B cell (primary cell): Measurements from ENCODE around the gene WDR75. TPM values are rescaled to one million over a fixed set of nuclear protein-coding genes. Genes with fewer than 3 reads are reported as not detected.

Source experiments
- ATAC-seq: fragments of 200-7000 bp; cut with Tn5 transposase; one replicate; pipeline ENCODE4 v1.10.0; 2021; ENCODE audit warnings: low read depth, mild to moderate bottlenecking, moderate number of reproducible peaks, moderate library complexity
- CTCF ChIA-PET: fragments of 350-600 bp; sonication (Branson Sonifier 250); formaldehyde crosslinking; loops from one replicate; lab custom pipeline; 2021; ENCODE audit warnings: antibody characterized with exemption, inconsistent platforms; lab: Charles Lee
- POLR2A ChIA-PET: fragments of 350-600 bp; sonication (Branson Sonifier 250); formaldehyde crosslinking; loops from one replicate; lab custom pipeline; 2021; ENCODE audit warnings: antibody characterized with exemption; lab: Charles Lee
- DNase-seq: peaks from one replicate; pipeline ENCODE4 v3.0.0; 2013
- H2AFZ ChIP-seq: 2 replicates; pipeline ENCODE4 v1.6.1; 2012; ENCODE audit warnings: mild to moderate bottlenecking, low read depth, low read length; ENCODE audit not compliant: insufficient read depth, poor library complexity, severe bottlenecking
- H3K27ac ChIP-seq, 2 donors: 1 replicate in 1 of 2; 2 replicates in 1 of 2; pipeline ENCODE4 v1.5.1; 2012 to 2013; ENCODE audit warnings: low read length in 2 of 2, mild to moderate bottlenecking in 2 of 2, moderate library complexity in 1 of 2
- H3K27me3 ChIP-seq, 4 experiments: fragments of 200-600 bp in 1 of 4; sonication (generic) in 1 of 4; replicated peaks in 1 of 4; 1 replicate in 2 of 4; 2 replicates in 2 of 4; pipeline versions ENCODE4 v1.6.1 to v1.7.0; 2013 to 2016; ENCODE audit warnings: low read length in 3 of 4, mild to moderate bottlenecking in 2 of 4, mixed read lengths in 1 of 4, moderate library complexity in 1 of 4; ENCODE audit not compliant: insufficient read depth in 4 of 4, control insufficient read depth in 3 of 4; ENCODE audit errors: control extremely low read depth in 1 of 4
- H3K36me3 ChIP-seq, 2 experiments: replicated peaks in 1 of 2; 1 replicate in 1 of 2; 2 replicates in 1 of 2; pipeline versions ENCODE4 v1.6.1 to v1.7.1; 2013; ENCODE audit warnings: low read length in 1 of 2; ENCODE audit not compliant: insufficient read depth in 2 of 2, control insufficient read depth in 1 of 2; ENCODE audit errors: control extremely low read depth in 1 of 2, extremely low read depth in 1 of 2
- H3K4me1 ChIP-seq, 2 donors: fragments of 200-600 bp in 1 of 2; sonication (generic) in 1 of 2; 1 replicate in 1 of 2; 2 replicates in 1 of 2; pipeline versions ENCODE4 v1.5.1 to v1.6.1; 2013 to 2017; ENCODE audit warnings: low read length in 2 of 2; ENCODE audit not compliant: control insufficient read depth in 2 of 2, insufficient read depth in 2 of 2
- H3K4me2 ChIP-seq: replicated peaks from 2 replicates; pipeline ENCODE3; 2012; ENCODE audit warnings: mild to moderate bottlenecking, low read depth, low read length; ENCODE audit not compliant: poor library complexity, severe bottlenecking
- H3K4me3 ChIP-seq, 5 experiments: fragments of 200-600 bp in 1 of 5; sonication (generic) in 1 of 5; 1 replicate in 3 of 5; 2 replicates in 2 of 5; pipeline versions ENCODE4 v1.5.1 to v1.7.0; 2011 to 2016; ENCODE audit warnings: low read length in 4 of 5, mild to moderate bottlenecking in 4 of 5, low read depth in 2 of 5, control low read depth in 1 of 5, moderate library complexity in 1 of 5; ENCODE audit not compliant: insufficient read depth in 1 of 5; ENCODE audit errors: control extremely low read depth in 1 of 5, extremely low read depth in 1 of 5
- H3K79me2 ChIP-seq: fragments of 200-600 bp; sonication (generic); one replicate; pipeline ENCODE4 v1.6.0; 2016; ENCODE audit warnings: low read length; ENCODE audit not compliant: control insufficient read depth, insufficient read depth
- H3K9ac ChIP-seq: fragments of 200-600 bp; sonication (generic); 2 replicates; pipeline ENCODE4 v1.6.1; 2017; ENCODE audit warnings: mild to moderate bottlenecking, low read length, moderate library complexity
- H3K9me3 ChIP-seq, 3 donors: one replicate each; pipeline versions ENCODE4 v1.6.1 to v1.7.1; 2013; ENCODE audit warnings: low read length in 2 of 3; ENCODE audit not compliant: control insufficient read depth in 2 of 3, insufficient read depth in 1 of 3; ENCODE audit errors: control extremely low read depth in 1 of 3
- H4K20me1 ChIP-seq: 2 replicates; pipeline ENCODE4 v1.6.0; 2012; ENCODE audit warnings: mild to moderate bottlenecking, low read length; ENCODE audit not compliant: insufficient read depth, control insufficient read depth, poor library complexity, severe bottlenecking
- H3K27ac Mint-ChIP-seq: one replicate; pipeline ENCODE4 v1.8.0; 2021; ENCODE audit warnings: mixed read lengths
- H3K27me3 Mint-ChIP-seq: one replicate; pipeline ENCODE4 v1.8.0; 2021; ENCODE audit warnings: mixed read lengths
- H3K4me1 Mint-ChIP-seq: one replicate; pipeline ENCODE4 v1.8.0; 2021; ENCODE audit warnings: mixed read lengths
- H3K4me3 Mint-ChIP-seq: one replicate; pipeline ENCODE4 v1.8.0; 2021; ENCODE audit warnings: mixed read lengths
- H3K9me3 Mint-ChIP-seq: one replicate; pipeline ENCODE4 v1.8.0; 2022; ENCODE audit warnings: mixed read lengths; ENCODE audit not compliant: insufficient read depth
- CTCF ChIP-seq: fragments of 200-600 bp; IDR thresholded peaks from one replicate; pipeline ENCODE4 v1.8.0; 2022; ENCODE audit warnings: antibody characterized with exemption, mild to moderate bottlenecking
- EZH2 ChIP-seq: IDR thresholded peaks from 2 replicates; pipeline ENCODE4 v1.6.1; 2012; ENCODE audit warnings: borderline replicate concordance, low read depth, mild to moderate bottlenecking, moderate library complexity, low read length; ENCODE audit not compliant: insufficient read depth, poor library complexity, severe bottlenecking
- WGBS: methylation state at CpG from one replicate; pipeline ENCODE4 v1.1.5; 2013; ENCODE audit warnings: missing lambda C conversion rate; ENCODE audit not compliant: insufficient coverage; 5-methylcytosine and 5-hydroxymethylcytosine counted together
- intact Hi-C: fragments of 100-400 bp; cut with micrococcal nuclease; formaldehyde crosslinking; loops from one replicate; pipeline ENCODE4 v1.10.0; 2022
- polyA plus RNA-seq: library from polyadenylated mRNA; depleted of rRNA; stranded (reverse); fragments of >200 nt; gene quantifications from 2 replicates; pipeline ENCODE4 v1.2.3, GENCODE V29; 2012
- total RNA-seq, 2 donors: library from RNA; stranded (reverse); fragments of 120-200 nt in 1 of 2; gene quantifications; 1 replicate in 1 of 2; 2 replicates in 1 of 2; pipeline versions ENCODE4 v1.2.3 to v1.2.4, GENCODE V29; 2013 to 2022

WDR75 gene
- total and polyA plus RNA-seq, 2 donors (not counting 1 experiment from before 2014, with no cell fraction given): 17.6 to 51.2 TPM

DNA sequence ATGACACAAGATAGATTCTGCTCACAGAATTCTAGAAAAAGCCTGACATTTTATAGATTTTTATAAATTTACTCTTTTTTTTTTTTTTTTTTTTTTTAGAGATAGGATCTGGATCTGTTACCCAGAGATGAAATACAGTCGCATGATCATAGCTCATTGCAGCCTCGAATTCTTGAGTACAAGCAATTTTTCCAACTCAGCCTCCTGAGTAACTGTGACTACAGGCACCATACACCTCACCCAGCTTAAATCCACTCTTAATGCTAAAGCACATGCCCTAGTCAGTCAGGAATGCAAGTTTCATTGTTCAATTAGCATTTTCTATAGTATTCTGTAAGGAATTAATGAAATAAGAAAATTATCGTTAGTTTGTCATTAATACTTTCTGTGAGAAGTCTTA, 32.1 kb upstream of the WDR75 start:
- CTCF ChIA-PET: no interaction called here
- 92% methylated on average over 2 of the region's 3 CpGs for WGBS

GRCh38 chr2:189409647-189410046, 31.6 kb upstream of the WDR75 start:
- Histone ChIP-seq H3K4me1 (no peaks in the 10 kb centered on the region), H3K4me2 (no peak overlapping the region), H3K9ac (no peak overlapping the region), H3K79me2 (no peaks in the 10 kb centered on the region), H3K27me3 (peaks cover 0 to 4% (median 0%) of the 10 kb centered on the region in 4 experiments), H3K36me3 (no peaks in the 10 kb centered on the region), H2AFZ (no peak overlapping the region), H3K9me3 (no peaks in the 10 kb centered on the region), H3K27ac (no peak overlapping the region), H3K4me3 (no peak overlapping the region), H4K20me1 (no peaks in the 10 kb centered on the region)
- no peak for TF ChIP-seq EZH2
- no peak for TF ChIP-seq CTCF
- intact Hi-C loops: loop anchor here (5.0 kb wide), 2 partner anchors 1827 to 1907 kb away; no protein-coding TSS in a partner anchor
- DNase-seq: no peak
- no peak overlapping the region for H3K4me3 Mint-ChIP-seq
- POLR2A ChIA-PET: no interaction called here
- no peaks in the 10 kb centered on the region for H3K27me3 Mint-ChIP-seq
- no peak for ATAC-seq
- H3K4me1 Mint-ChIP-seq: no peaks in the 10 kb centered on the region
- no peaks in the 10 kb centered on the region for H3K9me3 Mint-ChIP-seq
- WGBS: no CpG with 5 or more reads among the region's 1 CpG
- CTCF ChIA-PET: no interaction called here
- no peak overlapping the region for H3K27ac Mint-ChIP-seq

More for the DNA sequence above, 32.1 kb upstream of the WDR75 start:
- Histone ChIP-seq H3K79me2 (no peaks in the 10 kb centered on the region), H3K9me3 (no peaks in the 10 kb centered on the region), H2AFZ (no peak overlapping the region), H3K27ac (no peak overlapping the region), H4K20me1 (no peaks in the 10 kb centered on the region), H3K4me2 (no peak overlapping the region), H3K4me3 (no peak overlapping the region), H3K9ac (no peak overlapping the region), H3K4me1 (no peaks in the 10 kb centered on the region), H3K36me3 (no peaks in the 10 kb centered on the region), H3K27me3 (peaks cover 0 to 4% (median 0%) of the 10 kb centered on the region in 4 experiments)
- Mint-ChIP-seq H3K27ac (no peak overlapping the region), H3K27me3 (peaks cover 4% of the 10 kb centered on the region), H3K4me1 (no peaks in the 10 kb centered on the region), H3K9me3 (no peaks in the 10 kb centered on the region), H3K4me3 (no peak overlapping the region)
- ATAC-seq: no peak
- POLR2A ChIA-PET: no interaction called here
- no peak for TF ChIP-seq EZH2
- TF ChIP-seq CTCF: no peak
- intact Hi-C loops: no loop called here
- DNase-seq: no peak
